Measurements from ENCODE around the gene IL1R2.

DNA sequence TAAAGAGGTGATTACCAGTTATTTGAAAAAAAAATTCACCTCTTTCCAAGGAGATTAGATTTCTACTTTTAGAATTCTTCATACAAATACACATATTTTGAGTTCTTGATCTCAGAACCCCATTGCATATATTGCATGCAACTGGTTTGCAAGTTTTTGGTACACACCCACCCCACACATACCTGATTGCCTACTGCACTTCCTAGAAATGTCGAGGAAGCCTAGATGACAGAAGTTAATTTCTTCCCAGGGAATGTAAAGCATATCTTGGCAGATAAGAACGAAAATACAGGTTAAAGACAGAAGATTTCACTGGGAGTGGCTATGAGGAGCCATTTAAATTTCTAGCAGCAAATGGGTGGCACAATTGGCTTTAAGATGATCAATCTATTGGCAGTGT is 83.7 kb downstream of the IL1R2 start:
- TF ChIP-seq, protein P1, sequence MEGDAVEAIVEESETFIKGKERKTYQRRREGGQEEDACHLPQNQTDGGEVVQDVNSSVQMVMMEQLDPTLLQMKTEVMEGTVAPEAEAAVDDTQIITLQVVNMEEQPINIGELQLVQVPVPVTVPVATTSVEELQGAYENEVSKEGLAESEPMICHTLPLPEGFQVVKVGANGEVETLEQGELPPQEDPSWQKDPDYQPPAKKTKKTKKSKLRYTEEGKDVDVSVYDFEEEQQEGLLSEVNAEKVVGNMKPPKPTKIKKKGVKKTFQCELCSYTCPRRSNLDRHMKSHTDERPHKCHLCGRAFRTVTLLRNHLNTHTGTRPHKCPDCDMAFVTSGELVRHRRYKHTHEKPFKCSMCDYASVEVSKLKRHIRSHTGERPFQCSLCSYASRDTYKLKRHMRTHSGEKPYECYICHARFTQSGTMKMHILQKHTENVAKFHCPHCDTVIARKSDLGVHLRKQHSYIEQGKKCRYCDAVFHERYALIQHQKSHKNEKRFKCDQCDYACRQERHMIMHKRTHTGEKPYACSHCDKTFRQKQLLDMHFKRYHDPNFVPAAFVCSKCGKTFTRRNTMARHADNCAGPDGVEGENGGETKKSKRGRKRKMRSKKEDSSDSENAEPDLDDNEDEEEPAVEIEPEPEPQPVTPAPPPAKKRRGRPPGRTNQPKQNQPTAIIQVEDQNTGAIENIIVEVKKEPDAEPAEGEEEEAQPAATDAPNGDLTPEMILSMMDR (conservative IDR thresholded peaks at IDR 0.05; ENCODE audit: low read length), result no peak
- no peak for TF ChIP-seq EZH2phosphoT487 (IDR thresholded peaks at IDR 0.05; ENCODE audit: borderline replicate concordance, low read depth, low read length)

Data from OCI-LY7 (cell line).